Stimulated activated CD8-positive, alpha-beta memory T cell treated with anti-CD3 and anti-CD28 coated beads, Interleukin-2, amount 100 ng/mL, for 48 hours (primary cell): Measurements from ENCODE around the gene PTPN6.

Experiments
- DNase-seq, 2 donors: peaks; one replicate each; pipeline ENCODE4 v3.0.0-alpha.2; 2020; ENCODE audit warnings: low read depth in 2 of 2

Gene PTPN6

GRCh38 chr12:6956021-6956727 lies 5.0 kb downstream of the PTPN6 start:
- DNase-seq, result no peak

DNA sequence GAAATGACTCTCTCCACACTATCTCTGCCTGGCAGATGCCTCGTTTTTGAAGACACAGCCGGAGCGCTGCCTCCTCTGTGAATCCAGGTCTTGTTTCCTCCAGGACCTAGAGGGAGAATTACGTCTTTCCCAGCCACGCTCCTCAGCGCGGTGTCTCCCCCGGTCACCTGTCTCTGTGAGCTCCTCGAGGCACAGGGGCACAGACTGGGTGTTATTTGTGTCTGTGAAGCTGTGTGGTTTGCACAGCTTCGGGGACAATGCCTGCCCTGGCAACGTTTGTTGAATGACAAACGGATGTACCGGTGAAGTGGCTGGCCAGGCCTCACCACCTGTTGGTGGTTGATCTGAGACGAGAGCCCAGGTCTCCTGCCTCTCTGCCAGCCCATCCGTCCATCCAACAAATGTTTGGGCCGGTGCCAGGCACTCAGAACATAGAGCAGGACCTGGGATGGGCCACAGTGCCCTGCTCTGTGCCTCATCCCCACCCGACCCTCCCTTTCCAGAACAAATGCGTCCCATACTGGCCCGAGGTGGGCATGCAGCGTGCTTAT lies 6.1 kb downstream of the PTPN6 start:
- DNase-seq, result no peak

DNA sequence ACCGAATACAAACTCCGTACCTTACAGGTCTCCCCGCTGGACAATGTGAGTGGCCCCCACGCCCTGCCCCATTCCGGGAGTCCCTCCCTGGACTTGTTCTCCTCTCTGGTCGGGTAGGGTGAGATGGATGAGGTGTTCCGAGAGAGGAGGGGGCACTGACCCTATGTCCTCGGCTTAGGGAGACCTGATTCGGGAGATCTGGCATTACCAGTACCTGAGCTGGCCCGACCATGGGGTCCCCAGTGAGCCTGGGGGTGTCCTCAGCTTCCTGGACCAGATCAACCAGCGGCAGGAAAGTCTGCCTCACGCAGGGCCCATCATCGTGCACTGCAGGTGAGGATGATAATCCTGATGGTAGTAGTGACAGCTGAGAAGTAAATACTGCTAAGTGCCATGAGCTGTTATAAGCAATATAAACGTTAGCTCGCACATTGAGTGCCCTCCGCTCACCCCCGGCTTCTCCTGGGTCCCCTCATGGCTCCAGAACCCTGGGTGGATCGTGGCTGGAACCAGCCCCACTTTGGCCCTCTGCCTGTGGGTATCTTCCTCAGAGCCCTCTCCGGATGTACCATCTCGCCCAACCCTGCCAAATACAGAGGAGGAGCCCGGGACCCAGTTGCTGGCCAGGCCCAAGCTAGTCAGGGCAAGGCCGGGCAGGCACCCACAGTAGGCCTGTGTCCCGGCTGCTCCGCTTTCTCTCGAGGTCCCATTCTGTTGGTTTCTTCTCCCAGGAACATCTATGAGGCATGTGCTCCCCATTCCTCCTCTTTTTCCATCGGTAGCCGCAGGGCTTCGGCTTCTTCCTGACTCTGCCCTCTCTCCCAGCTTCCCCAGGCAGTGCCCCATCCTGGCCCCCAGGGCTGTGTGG lies 6.8 kb downstream of the PTPN6 start:
- no peak for DNase-seq

GRCh38 chr12:6958609-6959057 lies 7.5 kb downstream of the PTPN6 start:
- no peak for DNase-seq

GRCh38 chr12:6959058-6959804 lies 8.1 kb downstream of the PTPN6 start:
- DNase-seq, result no peak

- no peak for DNase-seq
These were observed 8.8 kb downstream of the PTPN6 start for GRCh38 chr12:6959805-6960592.

DNA sequence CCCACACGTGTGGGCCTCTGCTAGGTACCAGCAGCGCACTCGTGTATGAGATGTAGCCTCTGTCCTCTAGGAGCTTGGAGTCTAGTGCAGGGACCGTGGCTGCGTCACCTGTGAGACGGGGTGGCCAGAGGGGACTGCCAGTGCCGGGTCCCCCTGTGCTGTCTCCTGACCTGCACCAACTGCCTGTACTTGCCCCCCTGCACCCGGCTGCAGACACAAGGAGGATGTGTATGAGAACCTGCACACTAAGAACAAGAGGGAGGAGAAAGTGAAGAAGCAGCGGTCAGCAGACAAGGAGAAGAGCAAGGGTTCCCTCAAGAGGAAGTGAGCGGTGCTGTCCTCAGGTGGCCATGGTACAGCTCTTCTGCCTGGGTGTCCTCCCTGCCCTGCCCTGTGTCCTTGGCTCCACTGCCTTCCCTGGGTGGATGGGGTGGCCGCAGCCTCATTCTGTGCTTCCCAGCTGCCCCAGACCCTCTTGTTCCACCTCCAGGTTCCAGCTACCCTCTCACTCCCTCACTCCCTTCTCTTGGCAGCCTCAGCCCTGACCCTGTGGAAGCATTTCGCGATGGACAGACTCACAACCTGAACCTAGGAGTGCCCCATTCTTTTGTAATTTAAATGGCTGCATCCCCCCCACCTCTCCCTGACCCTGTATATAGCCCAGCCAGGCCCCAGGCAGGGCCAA lies 9.6 kb downstream of the PTPN6 start:
- no peak for DNase-seq

DNA sequence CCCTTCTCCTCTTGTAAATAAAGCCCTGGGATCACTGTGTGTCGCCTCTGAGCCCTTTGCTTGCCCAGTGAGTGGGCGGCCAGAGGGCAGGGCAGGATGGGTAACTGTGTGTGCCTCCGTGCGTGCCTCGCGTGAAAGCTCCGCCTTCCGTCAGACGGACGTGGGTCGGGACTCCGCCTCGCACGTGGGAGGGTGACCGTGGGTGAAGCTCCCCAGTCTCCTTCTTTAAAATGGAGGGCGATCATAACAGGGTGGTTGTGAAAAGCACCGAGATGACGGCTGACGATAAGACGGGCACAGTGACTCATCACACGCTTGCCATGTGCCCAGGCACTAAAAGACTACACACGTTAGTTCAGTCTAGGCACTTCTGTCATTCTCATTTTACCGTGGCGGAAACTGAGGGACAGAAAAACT lies 10.1 kb downstream of the PTPN6 start:
- peak; percentile 84 to 90 for DNase-seq

DNA sequence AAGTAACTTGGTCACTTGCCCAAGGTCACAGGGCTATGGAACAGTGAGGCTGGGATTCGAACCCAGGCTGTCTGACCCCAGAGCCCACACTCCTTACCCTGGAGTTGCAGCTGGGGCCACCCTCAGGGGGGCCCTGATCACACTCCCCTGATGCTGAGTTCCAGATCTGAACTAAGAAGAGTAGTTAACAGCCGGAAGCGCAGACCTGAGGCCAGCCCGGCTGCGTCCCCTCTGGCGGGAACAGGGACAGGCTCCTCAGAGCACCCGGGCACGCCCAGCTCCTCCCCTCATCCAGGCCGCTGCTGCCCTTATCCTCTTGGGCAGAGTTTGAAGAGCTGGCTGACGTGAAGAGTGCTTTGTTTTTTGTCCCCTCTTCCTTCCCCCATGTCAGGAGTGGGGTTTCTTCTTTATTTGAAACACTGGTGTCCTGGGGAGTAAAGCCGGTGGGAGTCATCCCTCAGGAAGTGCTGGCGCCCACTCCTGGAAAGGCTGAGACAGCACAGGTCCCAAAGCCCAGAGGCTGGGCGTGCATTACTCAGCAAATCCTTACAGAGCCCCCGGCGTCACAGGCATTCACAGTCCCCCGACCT lies 10.6 kb downstream of the PTPN6 start:
- no peak for DNase-seq

- DNase-seq, result no peak
These were observed 11.3 kb downstream of the PTPN6 start for GRCh38 chr12:6962285-6963015.

DNA sequence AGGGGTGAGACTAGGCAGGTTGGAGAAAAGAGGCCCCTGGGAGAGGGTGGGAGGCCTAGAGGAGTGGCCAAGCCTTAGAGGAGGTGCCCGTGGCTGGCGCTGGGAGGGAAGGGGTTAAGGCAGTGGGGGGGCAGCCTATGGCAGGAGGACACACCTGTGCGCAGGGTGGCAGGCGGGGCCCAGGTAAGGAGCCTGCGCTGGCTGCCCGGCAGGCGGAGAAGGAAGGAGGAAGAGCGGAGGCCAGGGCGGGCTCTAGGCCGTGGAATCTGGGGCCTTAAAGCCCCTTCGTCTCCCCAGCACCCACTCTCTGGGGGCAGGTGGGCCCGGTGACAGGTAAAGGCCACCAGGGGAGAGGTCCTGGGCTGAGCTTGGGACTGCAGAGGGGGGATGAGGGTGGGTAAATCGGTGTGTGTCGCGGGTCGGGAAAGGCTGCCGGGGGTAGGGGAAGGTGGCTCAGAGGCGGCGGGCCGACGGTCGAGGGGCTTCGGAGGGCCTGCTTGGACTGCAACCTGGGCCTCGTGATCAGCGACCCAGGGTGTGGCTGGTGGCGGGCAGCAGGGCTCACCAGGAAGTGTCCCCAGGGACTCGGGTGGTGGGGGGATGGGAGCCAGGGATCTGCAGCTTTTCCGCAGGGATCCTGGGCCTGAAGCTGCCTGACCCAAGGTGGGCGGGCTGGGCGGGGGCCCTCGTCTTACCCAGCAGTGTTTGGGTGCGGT lies 12.0 kb downstream of the PTPN6 start:
- no peak for DNase-seq

DNA sequence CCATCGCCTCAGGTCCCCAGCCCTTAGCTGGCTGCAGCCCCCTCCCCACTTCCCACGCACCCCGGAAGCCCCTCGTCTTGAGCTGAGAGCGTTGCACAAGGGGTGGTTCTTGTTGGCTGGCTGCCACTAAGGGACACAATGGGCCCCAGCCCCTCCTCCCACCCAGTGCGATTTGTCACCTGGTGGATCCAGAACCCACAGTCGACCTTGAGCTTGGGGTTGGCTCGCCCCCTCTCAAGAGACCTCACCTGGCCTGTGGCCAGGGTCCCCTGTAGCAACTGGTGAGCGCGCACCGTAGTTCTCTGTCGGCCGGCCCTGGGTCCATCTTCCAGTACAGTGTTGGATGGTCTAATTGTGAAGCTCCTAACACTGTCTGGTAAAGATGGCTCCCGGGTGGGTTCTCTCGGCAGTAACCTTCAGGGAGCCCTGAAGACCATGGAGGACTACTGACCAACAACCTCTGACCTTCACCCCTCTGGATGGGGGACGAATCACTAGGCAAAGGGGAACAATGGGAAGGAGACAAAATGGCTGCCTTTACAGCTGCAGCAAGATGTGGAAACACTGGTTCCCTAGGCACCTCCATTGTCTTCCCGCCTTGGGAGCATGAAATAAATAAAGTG lies 12.7 kb downstream of the PTPN6 start:
- no peak for DNase-seq

- DNase-seq, result no peak
These were observed 13.5 kb downstream of the PTPN6 start for GRCh38 chr12:6964605-6965025.

DNA sequence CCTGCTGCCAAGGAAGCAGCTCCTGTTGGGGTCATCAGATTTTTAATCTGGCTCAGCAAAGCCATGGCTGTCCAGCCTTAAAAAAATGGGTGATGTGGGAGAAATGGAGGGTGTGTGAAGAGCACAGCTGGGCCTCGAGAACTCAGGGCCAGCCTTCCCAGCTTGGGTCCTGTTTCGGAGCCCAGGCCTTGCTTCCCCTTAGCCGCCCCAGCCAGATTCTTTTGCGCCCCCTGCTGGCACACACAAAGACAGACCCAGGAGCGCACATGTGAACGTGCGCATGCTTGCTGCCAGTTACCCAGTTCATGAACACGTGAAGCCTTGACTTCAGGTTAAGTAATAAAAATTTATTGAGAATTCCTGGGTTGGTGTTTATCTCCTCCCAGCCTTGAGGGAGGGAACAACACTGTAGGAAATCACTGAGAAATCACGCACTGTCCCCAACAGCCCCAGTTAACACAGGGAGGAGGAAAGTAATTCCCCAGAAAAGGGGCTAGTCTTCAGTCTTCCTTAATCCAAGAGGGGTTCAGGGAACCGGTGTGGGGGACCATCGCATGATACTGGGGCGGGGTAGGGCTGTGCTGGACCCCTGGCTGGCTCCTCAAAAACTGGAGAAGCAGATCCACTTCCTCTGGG lies 14.0 kb downstream of the PTPN6 start:
- peak in 1 of 2 donors; percentile 70 for DNase-seq

DNA sequence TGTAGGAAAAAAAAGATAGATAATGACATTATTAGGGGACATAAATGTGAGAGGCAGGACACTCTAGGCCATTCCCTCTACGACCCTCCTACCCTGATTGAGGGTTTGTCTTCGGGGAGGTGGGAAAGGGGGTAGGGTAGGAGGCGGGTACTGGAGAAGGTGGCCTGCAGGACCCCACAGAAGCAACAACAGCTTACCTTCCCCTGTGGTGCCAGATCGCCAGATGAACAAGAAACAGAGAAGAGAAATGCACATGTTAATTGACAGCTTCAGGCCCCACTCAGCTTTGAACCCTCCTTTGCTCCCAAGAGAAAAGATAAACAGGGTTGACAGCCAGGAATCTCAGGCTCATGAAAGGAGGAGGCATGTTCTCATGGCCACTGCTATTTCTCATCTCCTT lies 14.6 kb downstream of the PTPN6 start:
- no peak for DNase-seq

DNA sequence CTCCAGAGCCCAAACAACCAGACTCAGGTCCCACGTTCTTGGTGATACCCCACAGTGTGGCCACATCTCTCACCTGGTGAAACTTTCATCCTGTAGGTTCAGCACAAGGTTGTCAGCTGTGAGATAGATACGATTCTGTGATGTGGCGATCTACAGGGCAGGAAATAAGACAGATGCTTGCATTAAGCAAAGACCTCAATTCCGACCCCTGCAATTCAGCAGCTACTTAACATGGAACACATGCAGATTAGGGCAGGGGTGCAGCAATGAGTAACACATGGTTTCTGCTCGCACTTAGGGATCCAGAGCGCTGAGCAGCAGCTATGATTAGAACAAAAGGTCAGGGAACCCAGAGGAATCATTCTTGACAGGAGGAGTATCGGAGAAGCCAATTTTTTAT lies 15.2 kb downstream of the PTPN6 start:
- DNase-seq, result no peak

DNA sequence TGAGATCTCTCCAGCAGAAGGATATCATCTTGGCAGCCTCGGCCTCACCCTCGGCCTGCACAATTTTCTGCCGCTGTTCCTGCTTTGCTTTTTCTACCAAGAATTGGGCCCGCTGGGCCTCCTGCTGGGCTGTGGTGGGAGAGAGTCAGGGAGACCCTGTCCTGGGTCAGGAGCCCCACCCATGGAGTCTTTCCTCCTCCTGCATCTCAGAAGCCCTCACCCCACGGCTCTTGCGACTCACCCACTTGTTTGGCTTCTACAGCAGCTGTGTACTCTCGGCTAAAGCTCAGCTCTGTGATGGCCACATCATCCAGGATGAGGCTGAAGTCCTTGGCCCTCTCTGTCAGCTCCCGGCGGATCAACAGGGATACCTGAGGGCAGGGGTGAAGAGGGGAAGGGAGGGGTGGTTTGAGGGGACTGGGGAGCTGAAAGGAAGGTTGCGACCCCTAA lies 16.5 kb downstream of the PTPN6 start:
- DNase-seq, result no peak

DNA sequence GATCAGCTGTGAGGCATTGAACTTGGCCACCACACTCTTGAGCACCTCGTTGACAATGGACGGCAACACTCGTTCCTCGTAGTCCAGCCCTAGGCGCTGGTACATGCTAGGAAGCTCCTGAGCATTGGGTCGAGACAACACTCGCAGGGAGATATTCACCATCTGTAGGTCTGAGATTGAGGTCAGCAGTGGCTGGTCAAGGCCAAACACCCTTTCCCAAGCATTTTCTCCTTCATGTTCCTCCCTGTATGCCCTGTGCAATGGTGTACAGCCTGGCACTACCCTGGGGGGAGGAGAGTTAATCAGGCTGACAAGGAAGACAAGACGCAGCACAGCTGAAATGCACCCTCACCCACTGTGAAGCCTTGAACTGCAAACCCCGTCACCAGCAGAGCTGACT lies 17.3 kb downstream of the PTPN6 start:
- no peak for DNase-seq
